ENCODE measurements around the gene NBEAL2.

The NBEAL2 gene

DNA sequence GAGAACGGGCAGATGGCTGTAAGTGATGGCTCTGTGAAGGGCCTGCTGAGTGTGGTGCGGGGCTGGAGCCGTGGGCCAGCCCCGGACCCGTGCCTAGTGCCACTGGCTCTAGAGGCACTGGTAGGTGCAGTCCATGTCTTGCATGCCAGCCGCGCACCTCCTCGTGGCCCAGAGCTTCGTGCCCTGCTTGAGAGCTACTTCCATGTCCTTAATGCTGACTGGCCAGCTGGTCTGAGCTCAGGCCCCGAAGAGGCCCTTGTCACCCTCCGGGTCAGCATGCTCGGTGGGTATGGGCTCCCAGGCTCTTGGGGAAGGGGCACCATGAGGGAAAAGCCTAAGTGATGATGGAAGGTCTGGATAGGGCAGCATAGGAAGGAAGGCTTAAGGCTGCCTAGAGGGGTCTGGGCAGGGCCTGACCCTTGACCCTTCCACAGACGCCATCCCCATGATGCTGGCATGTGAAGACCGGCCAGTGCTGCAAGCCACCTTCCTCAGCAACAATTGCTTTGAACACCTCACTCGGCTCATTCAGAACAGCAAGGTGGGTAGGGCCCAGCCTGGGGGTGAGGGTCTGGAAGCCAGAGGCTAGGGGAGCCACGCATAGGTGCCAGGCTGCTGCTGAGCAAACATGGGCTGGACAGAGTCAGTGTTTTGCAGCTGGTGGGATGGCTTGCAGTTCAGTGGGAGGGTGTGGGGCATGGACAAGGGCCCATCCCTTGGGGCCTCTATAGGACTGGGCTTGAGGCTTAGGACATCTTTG lies 12.1 kb downstream of the NBEAL2 start:
- TF ChIP-seq, protein P1, sequence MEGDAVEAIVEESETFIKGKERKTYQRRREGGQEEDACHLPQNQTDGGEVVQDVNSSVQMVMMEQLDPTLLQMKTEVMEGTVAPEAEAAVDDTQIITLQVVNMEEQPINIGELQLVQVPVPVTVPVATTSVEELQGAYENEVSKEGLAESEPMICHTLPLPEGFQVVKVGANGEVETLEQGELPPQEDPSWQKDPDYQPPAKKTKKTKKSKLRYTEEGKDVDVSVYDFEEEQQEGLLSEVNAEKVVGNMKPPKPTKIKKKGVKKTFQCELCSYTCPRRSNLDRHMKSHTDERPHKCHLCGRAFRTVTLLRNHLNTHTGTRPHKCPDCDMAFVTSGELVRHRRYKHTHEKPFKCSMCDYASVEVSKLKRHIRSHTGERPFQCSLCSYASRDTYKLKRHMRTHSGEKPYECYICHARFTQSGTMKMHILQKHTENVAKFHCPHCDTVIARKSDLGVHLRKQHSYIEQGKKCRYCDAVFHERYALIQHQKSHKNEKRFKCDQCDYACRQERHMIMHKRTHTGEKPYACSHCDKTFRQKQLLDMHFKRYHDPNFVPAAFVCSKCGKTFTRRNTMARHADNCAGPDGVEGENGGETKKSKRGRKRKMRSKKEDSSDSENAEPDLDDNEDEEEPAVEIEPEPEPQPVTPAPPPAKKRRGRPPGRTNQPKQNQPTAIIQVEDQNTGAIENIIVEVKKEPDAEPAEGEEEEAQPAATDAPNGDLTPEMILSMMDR (IDR thresholded peaks at IDR 0.05; ENCODE audit: borderline replicate concordance, insufficient read depth, low read depth, low read length): no peak

GRCh38 chr3:46992231-46992630 lies 12.8 kb downstream of the NBEAL2 start:
- no peak overlapping the region for H3K4me3 ChIP-seq (ENCODE audit: low read depth, low read length)
- TF ChIP-seq, protein P1 (IDR thresholded peaks at IDR 0.05; ENCODE audit: borderline replicate concordance, insufficient read depth, low read depth, low read length): no peak

More for the DNA sequence above, 12.1 kb downstream of the NBEAL2 start:
- H3K4me3 ChIP-seq (ENCODE audit: low read depth, low read length): no peak overlapping the region

DNA sequence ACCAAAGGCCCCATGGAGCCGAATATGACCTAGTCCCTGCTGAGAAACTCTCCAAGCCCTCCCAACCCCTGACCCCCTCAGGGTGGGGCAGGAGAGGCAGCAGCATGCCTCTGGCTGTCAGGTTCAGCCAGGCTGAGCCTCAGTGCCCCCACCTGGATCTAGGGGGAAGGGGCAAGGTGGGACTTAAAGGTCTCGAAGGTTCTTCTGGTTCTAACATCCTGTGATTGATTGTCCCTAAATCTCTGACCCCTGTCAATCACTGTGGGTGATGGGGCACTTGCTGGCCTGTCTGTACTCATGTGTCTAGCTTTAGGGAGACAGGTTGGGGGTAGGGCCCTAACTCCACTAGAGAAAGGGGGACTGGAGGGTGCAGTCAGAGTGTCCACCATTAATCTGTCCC lies 13.8 kb downstream of the NBEAL2 start:
- TF ChIP-seq, protein P1 (IDR thresholded peaks at IDR 0.05; ENCODE audit: borderline replicate concordance, insufficient read depth, low read depth, low read length): no peak
- H3K4me3 ChIP-seq (ENCODE audit: low read depth, low read length): no peak overlapping the region

DNA sequence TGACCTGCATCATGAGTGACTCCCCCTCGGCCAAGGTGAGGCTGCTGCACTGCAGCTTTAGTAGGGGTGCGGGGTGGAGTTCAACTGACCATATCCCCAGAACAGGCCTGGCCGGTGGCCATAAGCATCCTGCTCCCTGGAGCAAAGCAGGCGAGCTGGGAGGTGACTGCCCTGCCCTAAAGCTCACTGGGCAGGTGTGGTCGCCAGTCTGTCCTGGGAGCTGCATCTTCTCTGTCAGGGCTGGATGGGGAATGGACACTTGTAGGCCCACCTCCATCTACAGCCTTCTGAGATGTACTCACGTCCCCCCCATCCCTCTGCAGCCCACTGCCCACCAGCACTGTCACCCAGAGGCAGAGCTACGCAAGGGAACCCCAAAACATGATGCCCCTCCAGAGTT lies 14.5 kb downstream of the NBEAL2 start:
- TF ChIP-seq, protein P1 (IDR thresholded peaks at IDR 0.05; ENCODE audit: borderline replicate concordance, insufficient read depth, low read depth, low read length): no peak
- no peak overlapping the region for H3K4me3 ChIP-seq (ENCODE audit: low read depth, low read length)

GRCh38 chr3:46994801-46995731 lies 15.6 kb downstream of the NBEAL2 start:
- TF ChIP-seq, protein P1 (IDR thresholded peaks at IDR 0.05; ENCODE audit: borderline replicate concordance, insufficient read depth, low read depth, low read length): no peak
- H3K4me3 ChIP-seq (ENCODE audit: low read depth, low read length): no peak overlapping the region

GRCh38 chr3:46995901-46996562 lies 16.6 kb downstream of the NBEAL2 start:
- no peak overlapping the region for H3K4me3 ChIP-seq (ENCODE audit: low read depth, low read length)
- TF ChIP-seq, protein P1 (IDR thresholded peaks at IDR 0.05; ENCODE audit: borderline replicate concordance, insufficient read depth, low read depth, low read length): no peak

All from GM12875 (cell line).